ENCODE measurements around the gene IDH3G.

Gene IDH3G

GRCh38 chrX:153775293-153776119 lies 18.7 kb downstream of the IDH3G start:
- H3K27ac Mint-ChIP-seq: no peak overlapping the region
- no peaks in the 10 kb centered on the region for H3K9me3 Mint-ChIP-seq
- no peak overlapping the region for H3K4me3 Mint-ChIP-seq
- peaks cover 1% of the 10 kb centered on the region for H3K4me1 Mint-ChIP-seq (ENCODE audit: low read depth)
- H3K36me3 Mint-ChIP-seq (ENCODE audit: low read depth): no peaks in the 10 kb centered on the region
- peaks cover 3% of the 10 kb centered on the region for H3K27me3 Mint-ChIP-seq (ENCODE audit: low read depth)

- H3K27me3 Mint-ChIP-seq (ENCODE audit: low read depth): no peaks in the 10 kb centered on the region
- H3K9me3 Mint-ChIP-seq: no peaks in the 10 kb centered on the region
- H3K4me3 Mint-ChIP-seq: no peak overlapping the region
- H3K4me1 Mint-ChIP-seq (ENCODE audit: low read depth): peaks cover 1% of the 10 kb centered on the region
- no peaks in the 10 kb centered on the region for H3K36me3 Mint-ChIP-seq (ENCODE audit: low read depth)
- no peak overlapping the region for H3K27ac Mint-ChIP-seq
Measured at GRCh38 chrX:153774576-153775292, 19.4 kb downstream of the IDH3G start.

- no peak overlapping the region for H3K27ac Mint-ChIP-seq
- H3K27me3 Mint-ChIP-seq (ENCODE audit: low read depth): no peaks in the 10 kb centered on the region
- peaks cover 1% of the 10 kb centered on the region for H3K4me1 Mint-ChIP-seq (ENCODE audit: low read depth)
- H3K9me3 Mint-ChIP-seq: no peaks in the 10 kb centered on the region
- no peak overlapping the region for H3K4me3 Mint-ChIP-seq
- H3K36me3 Mint-ChIP-seq (ENCODE audit: low read depth): no peaks in the 10 kb centered on the region
Measured at GRCh38 chrX:153773741-153774575, 20.2 kb downstream of the IDH3G start.

- H3K27me3 Mint-ChIP-seq (ENCODE audit: low read depth): no peaks in the 10 kb centered on the region
- H3K4me3 Mint-ChIP-seq: no peak overlapping the region
- peaks cover 1% of the 10 kb centered on the region for H3K4me1 Mint-ChIP-seq (ENCODE audit: low read depth)
- H3K9me3 Mint-ChIP-seq: no peaks in the 10 kb centered on the region
- H3K27ac Mint-ChIP-seq: no peak overlapping the region
- no peaks in the 10 kb centered on the region for H3K36me3 Mint-ChIP-seq (ENCODE audit: low read depth)
Measured at GRCh38 chrX:153773218-153773611, 21.0 kb downstream of the IDH3G start.

- Mint-ChIP-seq H3K4me1 (ENCODE audit: low read depth) (peaks cover 1% of the 10 kb centered on the region), H3K27ac (no peak overlapping the region), H3K9me3 (no peaks in the 10 kb centered on the region), H3K27me3 (ENCODE audit: low read depth) (no peaks in the 10 kb centered on the region), H3K36me3 (ENCODE audit: low read depth) (no peaks in the 10 kb centered on the region), H3K4me3 (no peak overlapping the region)
Measured at GRCh38 chrX:153772316-153773217, 21.6 kb downstream of the IDH3G start.

GRCh38 chrX:153771415-153772315 lies 22.5 kb downstream of the IDH3G start:
- H3K27ac Mint-ChIP-seq: no peak overlapping the region
- H3K36me3 Mint-ChIP-seq (ENCODE audit: low read depth): no peaks in the 10 kb centered on the region
- peaks cover 1% of the 10 kb centered on the region for H3K4me1 Mint-ChIP-seq (ENCODE audit: low read depth)
- H3K4me3 Mint-ChIP-seq: no peak overlapping the region
- H3K9me3 Mint-ChIP-seq: no peaks in the 10 kb centered on the region
- H3K27me3 Mint-ChIP-seq (ENCODE audit: low read depth): no peaks in the 10 kb centered on the region

GRCh38 chrX:153770601-153771414 lies 23.4 kb downstream of the IDH3G start:
- Mint-ChIP-seq H3K4me1 (ENCODE audit: low read depth) (peaks cover 2% of the 10 kb centered on the region), H3K4me3 (no peak overlapping the region), H3K27ac (no peak overlapping the region), H3K36me3 (ENCODE audit: low read depth) (no peaks in the 10 kb centered on the region), H3K27me3 (ENCODE audit: low read depth) (no peaks in the 10 kb centered on the region), H3K9me3 (no peaks in the 10 kb centered on the region)

GRCh38 chrX:153769865-153770600 lies 24.1 kb downstream of the IDH3G start:
- Mint-ChIP-seq H3K27ac (no peak overlapping the region), H3K4me1 (ENCODE audit: low read depth) (peaks cover 2% of the 10 kb centered on the region), H3K9me3 (no peaks in the 10 kb centered on the region), H3K4me3 (no peak overlapping the region), H3K27me3 (ENCODE audit: low read depth) (no peaks in the 10 kb centered on the region), H3K36me3 (ENCODE audit: low read depth) (no peaks in the 10 kb centered on the region)

- H3K27ac Mint-ChIP-seq: no peak overlapping the region
- H3K36me3 Mint-ChIP-seq (ENCODE audit: low read depth): no peaks in the 10 kb centered on the region
- H3K4me3 Mint-ChIP-seq: no peak overlapping the region
- peaks cover 2% of the 10 kb centered on the region for H3K4me1 Mint-ChIP-seq (ENCODE audit: low read depth)
- H3K27me3 Mint-ChIP-seq (ENCODE audit: low read depth): no peaks in the 10 kb centered on the region
- H3K9me3 Mint-ChIP-seq: no peaks in the 10 kb centered on the region
Measured at GRCh38 chrX:153769158-153769864, 24.9 kb downstream of the IDH3G start.

GRCh38 chrX:153768311-153769157 lies 25.6 kb downstream of the IDH3G start:
- no peak overlapping the region for H3K27ac Mint-ChIP-seq
- no peaks in the 10 kb centered on the region for H3K27me3 Mint-ChIP-seq (ENCODE audit: low read depth)
- no peaks in the 10 kb centered on the region for H3K36me3 Mint-ChIP-seq (ENCODE audit: low read depth)
- H3K4me1 Mint-ChIP-seq (ENCODE audit: low read depth): peaks cover 6% of the 10 kb centered on the region
- no peaks in the 10 kb centered on the region for H3K9me3 Mint-ChIP-seq
- H3K4me3 Mint-ChIP-seq: no peak overlapping the region

GRCh38 chrX:153767674-153768055 lies 26.5 kb downstream of the IDH3G start:
- Mint-ChIP-seq H3K4me1 (ENCODE audit: low read depth) (peaks cover 6% of the 10 kb centered on the region), H3K36me3 (ENCODE audit: low read depth) (no peaks in the 10 kb centered on the region), H3K4me3 (no peak overlapping the region), H3K9me3 (no peaks in the 10 kb centered on the region), H3K27me3 (ENCODE audit: low read depth) (no peaks in the 10 kb centered on the region), H3K27ac (no peak overlapping the region)
